ENCODE measurements around the gene IRS2.

The IRS2 gene

GRCh38 chr13:109746364-109746763 lies 40.0 kb downstream of the IRS2 start:
- Histone ChIP-seq H3K36me3 (ENCODE audit: control insufficient read depth, insufficient read depth, low read length) (no peaks in the 10 kb centered on the region), H3K4me1 (ENCODE audit: control insufficient read depth, insufficient read depth, low read length) (peaks cover 8% of the 10 kb centered on the region), H3K27ac (ENCODE audit: insufficient read depth, low read depth, low read length, poor library complexity, severe bottlenecking) (no peak overlapping the region), H3K9me3 (ENCODE audit: control insufficient read depth, low read length) (no peaks in the 10 kb centered on the region), H3K27me3 (ENCODE audit: control insufficient read depth, insufficient read depth, low read length, poor library complexity, severe bottlenecking) (no peaks in the 10 kb centered on the region), H3K4me3 (ENCODE audit: insufficient read depth, low read depth, low read length) (no peak overlapping the region)
- 96% methylated on average over 10 of the region's 10 CpGs for WGBS, 2 experiments

- H3K27me3 ChIP-seq (ENCODE audit: control insufficient read depth, insufficient read depth, low read length, poor library complexity, severe bottlenecking), result no peaks in the 10 kb centered on the region
- H3K9me3 ChIP-seq (ENCODE audit: control insufficient read depth, low read length), result no peaks in the 10 kb centered on the region
- peaks cover 8% of the 10 kb centered on the region for H3K4me1 ChIP-seq (ENCODE audit: control insufficient read depth, insufficient read depth, low read length)
- 92 to 93% methylated on average over 15 of the region's 15 CpGs for WGBS, 2 experiments
- H3K4me3 ChIP-seq (ENCODE audit: insufficient read depth, low read depth, low read length), result no peak overlapping the region
- H3K27ac ChIP-seq (ENCODE audit: insufficient read depth, low read depth, low read length, poor library complexity, severe bottlenecking), result no peak overlapping the region
- no peaks in the 10 kb centered on the region for H3K36me3 ChIP-seq (ENCODE audit: control insufficient read depth, insufficient read depth, low read length)
Observed at GRCh38 chr13:109745702-109746101, 40.7 kb downstream of the IRS2 start.

GRCh38 chr13:109745060-109745459 lies 41.3 kb downstream of the IRS2 start:
- Histone ChIP-seq H3K27me3 (ENCODE audit: control insufficient read depth, insufficient read depth, low read length, poor library complexity, severe bottlenecking) (no peaks in the 10 kb centered on the region), H3K36me3 (ENCODE audit: control insufficient read depth, insufficient read depth, low read length) (no peaks in the 10 kb centered on the region), H3K4me3 (ENCODE audit: insufficient read depth, low read depth, low read length) (no peak overlapping the region), H3K9me3 (ENCODE audit: control insufficient read depth, low read length) (no peaks in the 10 kb centered on the region), H3K27ac (ENCODE audit: insufficient read depth, low read depth, low read length, poor library complexity, severe bottlenecking) (no peak overlapping the region), H3K4me1 (ENCODE audit: control insufficient read depth, insufficient read depth, low read length) (peaks cover 8% of the 10 kb centered on the region)
- WGBS, 2 experiments, result 96% methylated on average over 19 of the region's 19 CpGs

- H3K4me3 ChIP-seq (ENCODE audit: insufficient read depth, low read depth, low read length), result no peak overlapping the region
- peaks cover 7% of the 10 kb centered on the region for H3K4me1 ChIP-seq (ENCODE audit: control insufficient read depth, insufficient read depth, low read length)
- no peaks in the 10 kb centered on the region for H3K9me3 ChIP-seq (ENCODE audit: control insufficient read depth, low read length)
- WGBS, 2 experiments, result 96% methylated on average over 23 of the region's 23 CpGs
- H3K27me3 ChIP-seq (ENCODE audit: control insufficient read depth, insufficient read depth, low read length, poor library complexity, severe bottlenecking), result no peaks in the 10 kb centered on the region
- H3K27ac ChIP-seq (ENCODE audit: insufficient read depth, low read depth, low read length, poor library complexity, severe bottlenecking), result no peak overlapping the region
- no peaks in the 10 kb centered on the region for H3K36me3 ChIP-seq (ENCODE audit: control insufficient read depth, insufficient read depth, low read length)
Observed at GRCh38 chr13:109744512-109745051, 41.8 kb downstream of the IRS2 start.

- H3K27me3 ChIP-seq (ENCODE audit: control insufficient read depth, insufficient read depth, low read length, poor library complexity, severe bottlenecking), result no peaks in the 10 kb centered on the region
- WGBS, 2 experiments, result 77% methylated on average over 12 of the region's 12 CpGs
- H3K9me3 ChIP-seq (ENCODE audit: control insufficient read depth, low read length), result no peaks in the 10 kb centered on the region
- H3K36me3 ChIP-seq (ENCODE audit: control insufficient read depth, insufficient read depth, low read length), result no peaks in the 10 kb centered on the region
- no peak overlapping the region for H3K4me3 ChIP-seq (ENCODE audit: insufficient read depth, low read depth, low read length)
- peaks cover under 1% of the 10 kb centered on the region for H3K4me1 ChIP-seq (ENCODE audit: control insufficient read depth, insufficient read depth, low read length)
- no peak overlapping the region for H3K27ac ChIP-seq (ENCODE audit: insufficient read depth, low read depth, low read length, poor library complexity, severe bottlenecking)
Observed at GRCh38 chr13:109743706-109744453, 42.5 kb downstream of the IRS2 start.

- H3K36me3 ChIP-seq (ENCODE audit: control insufficient read depth, insufficient read depth, low read length), result no peaks in the 10 kb centered on the region
- 81 to 82% methylated on average over 7 of the region's 7 CpGs for WGBS, 2 experiments
- no peaks in the 10 kb centered on the region for H3K4me1 ChIP-seq (ENCODE audit: control insufficient read depth, insufficient read depth, low read length)
- no peaks in the 10 kb centered on the region for H3K9me3 ChIP-seq (ENCODE audit: control insufficient read depth, low read length)
- no peak overlapping the region for H3K4me3 ChIP-seq (ENCODE audit: insufficient read depth, low read depth, low read length)
- no peaks in the 10 kb centered on the region for H3K27me3 ChIP-seq (ENCODE audit: control insufficient read depth, insufficient read depth, low read length, poor library complexity, severe bottlenecking)
- no peak overlapping the region for H3K27ac ChIP-seq (ENCODE audit: insufficient read depth, low read depth, low read length, poor library complexity, severe bottlenecking)
Observed at GRCh38 chr13:109741966-109742365, 44.4 kb downstream of the IRS2 start.

GRCh38 chr13:109740721-109741120 lies 45.7 kb downstream of the IRS2 start:
- no peaks in the 10 kb centered on the region for H3K4me1 ChIP-seq (ENCODE audit: control insufficient read depth, insufficient read depth, low read length)
- H3K36me3 ChIP-seq (ENCODE audit: control insufficient read depth, insufficient read depth, low read length), result no peaks in the 10 kb centered on the region
- H3K9me3 ChIP-seq (ENCODE audit: control insufficient read depth, low read length), result no peaks in the 10 kb centered on the region
- WGBS, 2 experiments, result 92 to 97% methylated on average over 10 of the region's 10 CpGs
- no peak overlapping the region for H3K4me3 ChIP-seq (ENCODE audit: insufficient read depth, low read depth, low read length)
- no peaks in the 10 kb centered on the region for H3K27me3 ChIP-seq (ENCODE audit: control insufficient read depth, insufficient read depth, low read length, poor library complexity, severe bottlenecking)
- H3K27ac ChIP-seq (ENCODE audit: insufficient read depth, low read depth, low read length, poor library complexity, severe bottlenecking), result no peak overlapping the region

GRCh38 chr13:109740121-109740520 lies 46.3 kb downstream of the IRS2 start:
- H3K36me3 ChIP-seq (ENCODE audit: control insufficient read depth, insufficient read depth, low read length), result no peaks in the 10 kb centered on the region
- H3K9me3 ChIP-seq (ENCODE audit: control insufficient read depth, low read length), result no peaks in the 10 kb centered on the region
- H3K27me3 ChIP-seq (ENCODE audit: control insufficient read depth, insufficient read depth, low read length, poor library complexity, severe bottlenecking), result no peaks in the 10 kb centered on the region
- WGBS, 2 experiments, result 81 to 84% methylated on average over 8 to 9 of the region's 9 CpGs
- H3K4me3 ChIP-seq (ENCODE audit: insufficient read depth, low read depth, low read length), result no peak overlapping the region
- no peak overlapping the region for H3K27ac ChIP-seq (ENCODE audit: insufficient read depth, low read depth, low read length, poor library complexity, severe bottlenecking)
- no peaks in the 10 kb centered on the region for H3K4me1 ChIP-seq (ENCODE audit: control insufficient read depth, insufficient read depth, low read length)

GRCh38 chr13:109738298-109738746 lies 48.1 kb downstream of the IRS2 start:
- no peaks in the 10 kb centered on the region for H3K4me1 ChIP-seq (ENCODE audit: control insufficient read depth, insufficient read depth, low read length)
- WGBS, 2 experiments, result 83 to 85% methylated on average over 14 of the region's 14 CpGs

GRCh38 chr13:109737606-109738005 lies 48.8 kb downstream of the IRS2 start:
- Histone ChIP-seq H3K36me3 (ENCODE audit: control insufficient read depth, insufficient read depth, low read length) (no peaks in the 10 kb centered on the region), H3K27me3 (ENCODE audit: control insufficient read depth, insufficient read depth, low read length, poor library complexity, severe bottlenecking) (no peaks in the 10 kb centered on the region), H3K9me3 (ENCODE audit: control insufficient read depth, low read length) (no peaks in the 10 kb centered on the region), H3K4me1 (ENCODE audit: control insufficient read depth, insufficient read depth, low read length) (no peaks in the 10 kb centered on the region), H3K27ac (ENCODE audit: insufficient read depth, low read depth, low read length, poor library complexity, severe bottlenecking) (no peak overlapping the region), H3K4me3 (ENCODE audit: insufficient read depth, low read depth, low read length) (no peak overlapping the region)
- WGBS, 2 experiments, result 88 to 90% methylated on average over 5 of the region's 5 CpGs

More at GRCh38 chr13:109738298-109738746, 48.1 kb downstream of the IRS2 start:
- no peak overlapping the region for H3K4me3 ChIP-seq (ENCODE audit: insufficient read depth, low read depth, low read length)
- no peaks in the 10 kb centered on the region for H3K27me3 ChIP-seq (ENCODE audit: control insufficient read depth, insufficient read depth, low read length, poor library complexity, severe bottlenecking)
- no peaks in the 10 kb centered on the region for H3K9me3 ChIP-seq (ENCODE audit: control insufficient read depth, low read length)
- no peak overlapping the region for H3K27ac ChIP-seq (ENCODE audit: insufficient read depth, low read depth, low read length, poor library complexity, severe bottlenecking)
- H3K36me3 ChIP-seq (ENCODE audit: control insufficient read depth, insufficient read depth, low read length), result no peaks in the 10 kb centered on the region

All from ectodermal cell (in vitro differentiated cells).